HepG2 (cell line): Measurements from ENCODE around the gene HEPACAM. TPM values are rescaled to one million over a fixed set of nuclear protein-coding genes. Genes with fewer than 3 reads are reported as not detected.

Experiments used
- polyA plus RNA-seq, 8 experiments: library from polyadenylated mRNA; depleted of rRNA in 3 of 8; stranded (reverse) in 7 of 8; unstranded in 1 of 8; fragments of >200 nt; fragmentation: Illumina TruSeq in 4 of 8; extraction: Trizol in 4 of 8; gene quantifications; 2 replicates each; pipeline versions ENCODE4 v1.2.1 to v1.2.3, GENCODE V29; 2011 to 2016; ENCODE audit warnings: low read depth in 4 of 8, missing spikeins in 1 of 8, mixed read lengths in 1 of 8; ENCODE audit not compliant: insufficient read depth in 1 of 8
- total RNA-seq, 5 experiments: library from RNA; depleted of rRNA; stranded (reverse); fragments of >200 nt; fragmentation: Illumina TruSeq; extraction: Trizol; gene quantifications; 2 replicates each; pipeline ENCODE4 v1.2.3, GENCODE V29; 2016; ENCODE audit warnings: low read depth in 1 of 5

The HEPACAM gene
- total and polyA plus RNA-seq, 2 of the 13 experiments (the other 11 are each of a cell fraction or from before 2014, with no cell fraction given), result 66.9 to 121 TPM

Other genes starting within 250 kb of the HEPACAM start
- gene NRGN, start 196.1 kb downstream of the HEPACAM start, total RNA-seq (2016; rRNA removed; fragmentation: Illumina TruSeq; extraction: Trizol), result 0.18 TPM in 1 of 2 replicates, not detected in the other
- 0.12 and 0.22 TPM in 2 replicates for gene NRGN, start 196.1 kb downstream of the HEPACAM start, polyA plus RNA-seq (2011; rRNA removed)
- 0.46 and 0.80 TPM in 2 replicates for gene VSIG2, start 183.8 kb downstream of the HEPACAM start, total RNA-seq (2016; rRNA removed; fragmentation: Illumina TruSeq; extraction: Trizol)
- 2.7 and 3.5 TPM in 2 replicates for gene VSIG2, start 183.8 kb downstream of the HEPACAM start, polyA plus RNA-seq (2011; rRNA removed)
- gene ESAM, start 173.8 kb downstream of the HEPACAM start, total RNA-seq (2016; rRNA removed; fragmentation: Illumina TruSeq; extraction: Trizol), result 0.48 and 1.2 TPM in 2 replicates
- 6.3 and 6.8 TPM in 2 replicates for gene ESAM, start 173.8 kb downstream of the HEPACAM start, polyA plus RNA-seq (2011; rRNA removed)
- 6.8 and 10.1 TPM in 2 replicates for gene MSANTD2, start 135.6 kb downstream of the HEPACAM start, total RNA-seq (2016; rRNA removed; fragmentation: Illumina TruSeq; extraction: Trizol)
- 7.5 and 8.7 TPM in 2 replicates for gene MSANTD2, start 135.6 kb downstream of the HEPACAM start, polyA plus RNA-seq (2011; rRNA removed)
- 0.07 TPM in 1 of 2 replicates, not detected in the other for gene ROBO3, start 70.6 kb downstream of the HEPACAM start, total RNA-seq (2016; rRNA removed; fragmentation: Illumina TruSeq; extraction: Trizol)
- 2.2 and 2.4 TPM in 2 replicates for gene ROBO3, start 70.6 kb downstream of the HEPACAM start, polyA plus RNA-seq (2011; rRNA removed)
- gene ROBO4, start 38.2 kb downstream of the HEPACAM start, total RNA-seq (2016; rRNA removed; fragmentation: Illumina TruSeq; extraction: Trizol), result 0.07 TPM in 1 of 2 replicates, not detected in the other
- gene ROBO4, start 38.2 kb downstream of the HEPACAM start, polyA plus RNA-seq (2011; rRNA removed), result 0.47 and 1.1 TPM in 2 replicates
- not detected in 2 replicates for gene HEPN1, start 16.8 kb downstream of the HEPACAM start, total RNA-seq (2016; rRNA removed; fragmentation: Illumina TruSeq; extraction: Trizol)
- not detected in 2 replicates for gene HEPN1, start 16.8 kb downstream of the HEPACAM start, polyA plus RNA-seq (2011; rRNA removed)
- 4.6 and 6.5 TPM in 2 replicates for gene CCDC15, start 18.2 kb upstream of the HEPACAM start, total RNA-seq (2016; rRNA removed; fragmentation: Illumina TruSeq; extraction: Trizol)
- gene CCDC15, start 18.2 kb upstream of the HEPACAM start, polyA plus RNA-seq (2011; rRNA removed), result 1.2 and 2.2 TPM in 2 replicates
- gene SLC37A2, start 127.3 kb upstream of the HEPACAM start, total RNA-seq (2016; rRNA removed; fragmentation: Illumina TruSeq; extraction: Trizol), result 1.8 and 4.6 TPM in 2 replicates
- 3.8 and 7.1 TPM in 2 replicates for gene SLC37A2, start 127.3 kb upstream of the HEPACAM start, polyA plus RNA-seq (2011; rRNA removed)
- 14.0 and 14.2 TPM in 2 replicates for gene TMEM218, start 175.6 kb upstream of the HEPACAM start, total RNA-seq (2016; rRNA removed; fragmentation: Illumina TruSeq; extraction: Trizol)
- 10.0 and 11.8 TPM in 2 replicates for gene TMEM218, start 175.6 kb upstream of the HEPACAM start, polyA plus RNA-seq (2011; rRNA removed)
- gene PKNOX2, start 228.7 kb upstream of the HEPACAM start, total RNA-seq (2016; rRNA removed; fragmentation: Illumina TruSeq; extraction: Trizol), result not detected in 2 replicates
- not detected in 2 replicates for gene PKNOX2, start 228.7 kb upstream of the HEPACAM start, polyA plus RNA-seq (2011; rRNA removed)